Measurements from ENCODE around the gene SPINT4.
"Not testable (repeated sequence)": the region's sequence is repeated elsewhere in the genome, so short reads cannot be mapped to it uniquely, and the experiment has no call there.

DNA sequence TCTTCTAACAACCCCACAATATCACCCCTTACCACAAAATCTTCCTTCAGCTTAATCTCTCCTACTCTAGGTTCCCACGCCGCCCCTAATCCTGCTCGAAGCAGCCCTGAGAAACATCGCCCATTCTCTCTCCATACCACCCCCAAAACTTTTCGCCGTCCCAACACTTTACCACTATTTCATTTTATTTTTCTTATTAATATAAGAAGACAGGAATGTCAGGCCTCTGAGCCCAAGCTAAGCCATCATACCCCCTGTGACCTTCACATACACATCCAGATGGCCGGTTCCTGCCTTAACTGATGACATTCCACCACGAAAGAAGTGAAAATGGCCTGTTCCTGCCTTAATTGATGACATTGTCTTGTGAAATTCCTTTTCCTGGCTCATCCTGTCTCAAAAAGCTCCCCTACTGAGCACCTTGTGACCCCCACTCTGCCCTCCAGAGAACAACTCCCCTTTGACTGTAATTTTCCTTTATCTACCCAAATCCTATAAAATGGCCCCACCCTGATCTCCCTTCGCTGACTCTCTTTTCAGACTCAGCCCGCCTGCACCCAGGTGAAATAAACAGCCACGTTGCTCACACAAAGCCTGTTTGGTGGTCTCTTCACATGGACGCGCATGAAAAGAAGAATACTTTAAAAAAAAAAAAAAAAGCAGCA is 42.6 kb downstream of the SPINT4 start:
- not testable (repeated sequence) for TF ChIP-seq POLR2A, CTCF (IDR thresholded peaks at IDR 0.05)
